ENCODE data around the gene MEF2C.

GRCh38 chr5:88680253-88681132, 202.5 kb downstream of the MEF2C start:
- no peak for TF ChIP-seq ZBTB43 (CRISPR knock-in tag; IDR thresholded peaks at IDR 0.05)
- TF ChIP-seq ZBTB21 (CRISPR knock-in tag; IDR thresholded peaks at IDR 0.05; ENCODE audit: borderline replicate concordance): no peak
- peak; percentile 97 for TF ChIP-seq CTCF (IDR thresholded peaks at IDR 0.05)
- TF ChIP-seq GABPB1 (CRISPR knock-in tag; IDR thresholded peaks at IDR 0.05): no peak
- TF ChIP-seq MXD4 (CRISPR knock-in tag; IDR thresholded peaks at IDR 0.05; ENCODE audit: borderline replicate concordance): no peak
- TF ChIP-seq NFE2L1 (CRISPR knock-in tag; IDR thresholded peaks at IDR 0.05): no peak
- no peak for TF ChIP-seq ELF4 (CRISPR knock-in tag; IDR thresholded peaks at IDR 0.05; ENCODE audit: low read depth)
- TF ChIP-seq MAX (CRISPR knock-in tag; IDR thresholded peaks at IDR 0.05): 0 out of 2 replicates have a peak, but pooled peaks have one; percentile 34
- TF ChIP-seq USF1 (CRISPR knock-in tag; IDR thresholded peaks at IDR 0.05): 0 out of 2 replicates have a peak, but pooled peaks have one; percentile 19
- TF ChIP-seq CBFB (CRISPR knock-in tag; IDR thresholded peaks at IDR 0.05; ENCODE audit: low read depth): no peak
- no peak for TF ChIP-seq FOXK1 (CRISPR knock-in tag; IDR thresholded peaks at IDR 0.05)
